DMS 273 (cell line): ENCODE measurements around the gene FRZB.

Source experiments
- DNase-seq: peaks from one replicate; lab custom pipeline; 2025; ENCODE audit not compliant: unreplicated experiment; lab: John Stamatoyannopoulos, UW

The FRZB gene

GRCh38 chr2:182845794-182846417 is 20.5 kb downstream of the FRZB start:
- no peak for DNase-seq

DNA sequence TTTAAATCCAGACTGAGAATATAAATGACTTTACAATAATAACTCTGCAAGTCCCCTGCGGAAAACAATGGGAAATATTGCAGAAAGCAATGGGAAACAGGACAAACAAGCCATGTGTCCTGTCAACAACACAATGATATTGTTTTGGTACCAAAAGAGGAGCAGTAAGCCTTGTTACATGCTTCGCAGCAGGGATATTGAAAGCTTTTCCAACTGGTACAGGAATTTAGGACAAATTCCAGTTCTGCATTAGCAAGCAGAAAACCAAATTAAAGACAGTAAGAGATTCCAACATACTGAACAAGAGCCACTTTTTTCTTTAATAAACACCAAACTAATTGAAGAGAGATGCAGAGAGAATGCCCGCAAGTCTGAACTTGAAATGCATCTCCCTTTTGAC is 30.0 kb downstream of the FRZB start:
- no peak for DNase-seq

DNA sequence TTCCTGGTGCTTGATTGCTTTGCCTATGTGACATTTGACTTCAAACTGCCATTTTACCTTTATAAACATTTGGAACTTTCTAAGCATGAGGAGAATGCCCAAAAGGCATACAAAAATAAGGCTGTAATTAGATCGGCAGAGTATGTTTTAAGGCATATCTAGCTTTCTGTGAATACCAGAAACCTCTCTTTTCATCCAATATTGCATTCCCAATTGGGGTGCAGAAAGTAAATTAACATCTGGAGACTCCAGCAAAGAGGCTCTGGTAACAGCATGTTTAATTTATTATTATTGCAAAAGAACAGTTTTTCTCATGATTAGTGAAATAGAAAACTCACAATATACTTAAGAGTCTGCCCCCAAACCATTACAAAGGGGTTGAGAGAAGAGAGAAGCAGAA is 32.1 kb downstream of the FRZB start:
- DNase-seq, result no peak

- peak; percentile 21 for DNase-seq
Observed at GRCh38 chr2:182833084-182833854, 33.2 kb downstream of the FRZB start.

DNA sequence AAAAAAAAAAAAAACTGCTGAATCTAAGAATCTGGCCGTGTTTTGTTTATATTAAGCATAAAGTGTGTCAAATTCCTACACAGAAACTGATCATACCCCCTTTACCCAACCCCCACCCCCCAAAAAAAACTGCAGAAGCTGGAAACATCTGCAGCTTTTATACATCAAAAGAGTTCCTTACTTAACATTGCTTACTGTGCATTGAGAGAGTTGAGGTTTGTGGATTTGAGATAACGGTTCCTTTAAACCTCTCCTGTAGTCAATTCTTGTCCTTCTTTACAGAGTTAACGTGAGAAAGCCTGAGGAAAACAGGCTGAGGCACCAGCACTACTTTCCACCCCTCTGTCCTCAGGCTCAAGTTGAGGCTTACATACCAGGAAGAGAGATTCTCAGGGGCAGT is 34.5 kb downstream of the FRZB start:
- peak; percentile 25 for DNase-seq

- peak; percentile 91 for DNase-seq
Observed at GRCh38 chr2:182831101-182831500, 35.3 kb downstream of the FRZB start.

DNA sequence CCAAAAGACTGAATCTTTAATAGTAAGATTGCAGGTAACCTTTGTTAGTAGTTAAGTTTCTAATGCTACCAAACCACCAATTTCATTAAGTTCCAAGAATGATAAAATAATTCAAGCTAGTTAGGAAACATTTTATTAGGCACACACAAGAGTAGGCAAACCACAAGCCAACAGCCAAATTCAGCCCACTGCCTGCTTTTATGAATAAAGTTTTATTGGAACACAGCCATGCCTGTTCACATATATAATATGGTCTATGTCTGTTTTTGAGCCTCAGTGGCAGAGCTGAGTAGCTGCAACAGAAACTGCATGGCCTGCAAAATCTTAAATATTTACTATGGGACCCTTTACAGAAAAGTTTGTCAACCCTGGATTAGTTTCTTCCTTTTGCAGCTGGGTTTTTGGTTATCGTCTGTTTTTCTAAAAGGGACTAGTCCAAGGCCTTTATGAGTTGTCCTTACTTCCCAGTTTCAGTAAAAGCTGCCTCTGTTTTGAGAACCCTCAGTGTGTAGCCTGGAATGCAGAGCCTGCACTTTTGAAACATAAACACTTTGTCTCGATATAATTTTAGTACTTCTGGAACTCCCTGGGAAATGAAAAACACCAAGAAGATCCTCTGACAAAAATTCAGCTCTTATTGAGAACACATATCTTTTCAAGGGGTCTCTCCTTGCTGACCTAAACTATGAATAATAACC is 39.1 kb downstream of the FRZB start:
- DNase-seq, result no peak

DNA sequence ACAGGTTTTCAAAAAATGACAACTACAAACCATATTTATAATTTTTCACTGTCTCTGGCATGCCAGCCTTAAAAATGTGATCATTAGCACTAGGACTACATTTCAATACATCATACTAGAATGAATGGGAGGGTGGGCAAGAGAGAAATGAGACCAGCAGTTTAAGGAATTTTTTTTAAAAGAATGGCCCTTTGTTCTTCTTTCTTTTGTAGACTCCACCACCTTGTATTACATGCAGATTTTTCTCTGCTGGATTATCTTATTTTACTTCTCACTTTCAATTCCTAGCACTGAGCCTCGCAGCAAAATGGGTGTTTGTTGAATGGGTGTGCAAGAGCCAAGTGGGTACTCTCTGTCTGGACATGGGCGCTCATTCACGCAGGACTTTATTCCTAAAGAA is 39.9 kb downstream of the FRZB start:
- DNase-seq, result no peak

DNA sequence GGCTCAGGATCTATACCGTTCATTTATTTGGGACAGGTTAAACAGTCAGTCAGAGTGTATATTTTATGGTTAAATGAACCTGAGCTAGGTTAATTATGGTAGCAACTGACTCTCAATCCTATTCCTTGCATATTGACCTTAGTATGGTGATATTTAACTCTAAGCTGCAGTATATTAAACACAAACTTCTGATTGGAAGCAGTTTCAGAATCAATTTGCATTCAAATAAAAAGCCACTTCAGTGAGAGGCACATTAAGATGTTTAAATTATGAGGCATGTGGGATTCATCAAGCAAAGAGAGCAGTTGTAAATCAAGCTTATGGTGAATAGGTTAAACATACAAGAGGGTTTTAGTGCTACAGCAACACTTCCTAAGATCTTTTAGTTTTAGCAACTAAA is 40.4 kb downstream of the FRZB start:
- DNase-seq, result no peak

DNA sequence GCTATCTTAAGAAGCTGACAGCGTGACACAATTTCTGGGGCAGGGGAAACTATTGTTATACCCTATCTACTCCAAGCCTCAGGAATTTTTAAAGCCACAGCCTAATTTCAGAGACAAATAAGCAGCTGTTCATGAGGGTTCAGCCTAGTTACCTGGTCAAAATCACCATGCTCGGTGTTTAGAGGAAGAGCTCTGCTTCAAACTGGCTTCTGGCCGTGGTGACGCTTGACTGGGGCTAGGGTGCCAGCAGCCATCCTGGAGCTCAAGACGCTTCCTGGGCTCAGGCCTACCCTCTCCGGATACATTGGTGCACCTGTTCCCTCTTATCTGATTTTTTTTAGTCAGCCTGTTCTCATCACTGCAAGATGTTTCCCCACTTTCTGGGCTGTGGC is 41.7 kb downstream of the FRZB start:
- no peak for DNase-seq

GRCh38 chr2:182824056-182824766 is 42.2 kb downstream of the FRZB start:
- DNase-seq, result no peak

DNA sequence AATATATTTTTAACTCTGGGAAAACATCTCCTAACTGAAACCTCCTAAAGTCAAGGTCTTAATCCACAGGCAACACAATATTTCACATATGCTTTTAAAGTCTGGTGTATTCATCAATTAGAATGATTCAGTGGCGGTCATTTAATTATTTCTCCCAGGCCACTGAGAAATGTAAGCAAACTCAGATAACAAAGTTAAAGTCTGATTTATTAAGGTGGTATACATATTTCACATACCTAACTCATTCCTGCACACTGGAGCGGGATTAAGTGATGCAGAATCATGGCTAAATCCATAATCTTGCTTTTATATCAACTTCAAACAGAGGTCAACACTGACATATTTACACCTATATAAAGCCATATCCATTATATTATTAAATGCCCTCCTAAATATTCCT is 43.7 kb downstream of the FRZB start:
- DNase-seq, result no peak

GRCh38 chr2:182821182-182821581 is 45.3 kb downstream of the FRZB start:
- no peak for DNase-seq

GRCh38 chr2:182819412-182819811 is 47.0 kb downstream of the FRZB start:
- DNase-seq, result no peak

GRCh38 chr2:182818925-182819324 is 47.5 kb downstream of the FRZB start:
- peak; percentile 25 for DNase-seq

- DNase-seq, result no peak
Observed at GRCh38 chr2:182818501-182818900, 47.9 kb downstream of the FRZB start.

DNA sequence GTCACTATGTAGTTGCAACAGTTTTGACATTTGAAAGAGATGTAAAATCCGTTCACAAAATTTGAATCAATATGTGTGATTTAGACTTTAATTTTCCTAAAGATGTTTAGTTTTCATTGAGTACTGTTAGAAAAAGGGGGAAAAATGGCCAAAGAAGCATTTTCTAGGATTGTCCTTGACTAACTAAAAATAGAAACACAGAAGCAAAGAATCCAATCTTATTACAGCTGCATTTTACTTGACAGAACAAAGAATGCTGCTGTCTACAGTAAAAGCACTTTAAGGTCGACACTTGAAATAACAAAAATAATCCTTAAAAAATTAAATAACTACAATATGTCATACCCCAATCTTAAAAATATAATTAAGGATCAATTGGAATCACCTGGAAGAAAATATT is 48.9 kb downstream of the FRZB start:
- DNase-seq, result no peak

DNA sequence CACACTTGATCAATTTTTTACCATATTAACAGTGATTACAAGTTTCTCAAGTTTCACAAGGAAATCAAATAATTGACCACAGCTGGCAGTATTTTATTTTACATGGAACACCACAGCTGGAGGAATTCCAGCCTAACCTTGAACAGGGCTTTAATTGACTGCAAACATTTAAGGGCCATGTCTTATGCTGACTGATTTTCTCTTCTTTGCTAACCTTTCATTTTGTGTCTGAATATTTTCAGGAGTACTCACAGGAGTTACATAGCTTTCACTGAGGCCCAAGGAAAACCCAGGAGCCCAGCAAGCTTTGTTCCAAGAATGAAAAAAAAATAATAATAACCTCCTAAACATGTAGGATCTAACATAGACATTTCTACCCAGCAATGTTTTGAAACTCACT is 49.6 kb downstream of the FRZB start:
- DNase-seq, result peak; percentile 42

DNA sequence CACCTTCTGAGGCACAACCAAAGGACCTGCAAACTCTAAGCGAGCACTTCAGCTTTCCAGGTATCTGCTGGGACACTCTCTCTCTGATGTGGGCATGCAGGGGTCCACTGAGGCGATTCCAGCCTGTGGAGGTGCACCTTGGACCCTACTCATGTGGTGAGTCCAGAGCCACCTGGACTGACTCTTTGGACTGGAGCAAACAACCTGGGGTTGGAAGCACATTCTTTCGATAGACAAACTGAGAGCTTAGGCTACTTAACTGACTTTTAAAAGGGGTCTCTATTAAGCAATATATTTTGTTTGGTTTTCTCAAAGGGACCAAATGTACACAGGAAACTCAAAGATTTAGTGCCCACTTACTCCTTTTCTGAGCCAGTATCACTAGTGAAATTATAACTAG is 51.6 kb downstream of the FRZB start:
- DNase-seq, result no peak

GRCh38 chr2:182814380-182814779 is 52.1 kb downstream of the FRZB start:
- DNase-seq, result no peak

DNA sequence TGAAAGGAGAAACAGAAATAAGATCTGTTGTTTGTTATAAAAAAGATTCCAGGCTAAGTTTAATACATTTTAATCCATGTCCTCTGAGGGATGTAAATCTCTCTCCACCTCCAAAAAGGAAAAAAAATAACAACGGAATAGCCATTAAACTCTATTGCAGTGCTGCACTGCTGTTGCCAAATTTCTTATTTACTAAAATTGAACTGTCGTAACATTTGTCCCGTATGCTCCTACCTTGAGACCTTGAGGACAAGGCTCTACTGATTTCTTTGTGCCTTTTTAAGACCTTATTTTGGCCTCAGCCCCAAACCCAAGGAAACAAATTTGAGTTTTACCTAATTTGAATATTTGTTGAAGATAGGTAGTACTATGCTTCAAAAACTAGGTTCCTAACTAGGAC is 56.4 kb downstream of the FRZB start:
- no peak for DNase-seq

DNA sequence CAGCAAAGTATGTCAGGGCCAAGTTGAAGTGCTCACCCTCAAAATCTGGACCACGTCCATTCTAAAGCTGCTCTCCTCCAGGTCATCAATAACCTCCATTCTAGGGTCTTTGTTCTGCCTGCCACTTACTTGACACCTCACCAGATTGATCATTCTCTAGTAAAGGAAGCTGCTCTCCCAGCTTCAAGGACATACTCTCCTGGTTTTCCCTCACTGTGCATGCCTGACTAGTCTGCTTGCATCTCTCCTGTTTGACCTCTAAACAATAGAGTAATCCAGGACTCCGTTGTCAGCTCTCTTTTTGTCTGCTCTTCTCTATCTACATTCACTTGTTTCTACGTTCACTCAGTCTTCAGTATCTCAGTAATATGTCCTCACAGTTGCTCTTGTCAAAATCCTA is 59.1 kb downstream of the FRZB start:
- no peak for DNase-seq
